ENCODE measurements around the gene BMPR1B.

The BMPR1B gene

DNA sequence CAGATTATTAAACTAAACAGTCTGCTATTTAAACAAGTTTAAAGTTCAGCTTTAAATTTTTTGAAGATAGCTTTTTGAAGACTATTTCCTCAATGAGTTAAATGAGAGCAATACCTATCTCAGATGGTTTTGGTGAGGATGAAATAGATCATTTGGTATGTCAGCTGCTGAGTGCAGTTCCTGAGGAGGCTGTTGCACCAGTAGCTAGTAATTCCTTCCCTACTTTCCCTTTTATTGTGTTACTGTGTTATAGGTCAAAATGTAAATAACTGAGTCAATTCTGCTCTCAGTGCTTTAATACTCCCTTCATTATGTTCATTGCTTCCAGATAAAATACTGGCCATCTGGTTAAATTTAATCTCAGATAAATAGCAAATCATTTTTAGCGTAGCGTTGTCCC, 48.6 kb downstream of the BMPR1B start:
- no peak overlapping the region for H3K4me2 ChIP-seq
- no peaks in the 10 kb centered on the region for H3K4me1 ChIP-seq (ENCODE audit: low read depth, poor library complexity, severe bottlenecking)
- TF ChIP-seq CTCF (conservative IDR thresholded peaks at IDR 0.05; ENCODE audit: low read depth, low read length) = no peak
- no peak overlapping the region for H3K9ac ChIP-seq
- no peak overlapping the region for H3K27ac ChIP-seq
- H3K4me3 ChIP-seq (IDR thresholded peaks at IDR 0.05; ENCODE audit: insufficient read depth, low read depth, low read length) = no peak overlapping the region
- no peaks in the 10 kb centered on the region for H3K27me3 ChIP-seq (ENCODE audit: insufficient read depth, low read depth)
- no peak overlapping the region for H2AFZ ChIP-seq (ENCODE audit: low read depth)
- no peaks in the 10 kb centered on the region for H3K36me3 ChIP-seq (ENCODE audit: insufficient read depth)
- no peaks in the 10 kb centered on the region for H4K20me1 ChIP-seq (ENCODE audit: insufficient read depth)
- H3K79me2 ChIP-seq (ENCODE audit: insufficient read depth, low read depth) = no peaks in the 10 kb centered on the region

- H3K27me3 ChIP-seq (ENCODE audit: insufficient read depth, low read depth) = no peaks in the 10 kb centered on the region
- no peaks in the 10 kb centered on the region for H3K4me1 ChIP-seq (ENCODE audit: low read depth, poor library complexity, severe bottlenecking)
- H3K36me3 ChIP-seq (ENCODE audit: insufficient read depth) = no peaks in the 10 kb centered on the region
- no peaks in the 10 kb centered on the region for H3K79me2 ChIP-seq (ENCODE audit: insufficient read depth, low read depth)
- H2AFZ ChIP-seq (ENCODE audit: low read depth) = no peak overlapping the region
- no peak overlapping the region for H3K27ac ChIP-seq
- H4K20me1 ChIP-seq (ENCODE audit: insufficient read depth) = no peaks in the 10 kb centered on the region
- no peak overlapping the region for H3K9ac ChIP-seq
- H3K4me3 ChIP-seq (IDR thresholded peaks at IDR 0.05; ENCODE audit: insufficient read depth, low read depth, low read length) = no peak overlapping the region
- no peak for TF ChIP-seq CTCF (conservative IDR thresholded peaks at IDR 0.05; ENCODE audit: low read depth, low read length)
- H3K4me2 ChIP-seq = no peak overlapping the region
These were observed 53.9 kb downstream of the BMPR1B start for GRCh38 chr4:94811643-94812042.

- Histone ChIP-seq H3K27me3 (ENCODE audit: insufficient read depth, low read depth) (no peaks in the 10 kb centered on the region), H2AFZ (ENCODE audit: low read depth) (no peak overlapping the region), H3K79me2 (ENCODE audit: insufficient read depth, low read depth) (no peaks in the 10 kb centered on the region), H3K9ac (no peak overlapping the region), H3K36me3 (ENCODE audit: insufficient read depth) (no peaks in the 10 kb centered on the region), H3K4me3 (IDR thresholded peaks at IDR 0.05; ENCODE audit: insufficient read depth, low read depth, low read length) (no peak overlapping the region), H4K20me1 (ENCODE audit: insufficient read depth) (no peaks in the 10 kb centered on the region), H3K4me2 (no peak overlapping the region), H3K4me1 (ENCODE audit: low read depth, poor library complexity, severe bottlenecking) (no peaks in the 10 kb centered on the region), H3K27ac (no peak overlapping the region)
- TF ChIP-seq CTCF (conservative IDR thresholded peaks at IDR 0.05; ENCODE audit: low read depth, low read length) = no peak
These were observed 55.5 kb downstream of the BMPR1B start for GRCh38 chr4:94813221-94813620.

DNA sequence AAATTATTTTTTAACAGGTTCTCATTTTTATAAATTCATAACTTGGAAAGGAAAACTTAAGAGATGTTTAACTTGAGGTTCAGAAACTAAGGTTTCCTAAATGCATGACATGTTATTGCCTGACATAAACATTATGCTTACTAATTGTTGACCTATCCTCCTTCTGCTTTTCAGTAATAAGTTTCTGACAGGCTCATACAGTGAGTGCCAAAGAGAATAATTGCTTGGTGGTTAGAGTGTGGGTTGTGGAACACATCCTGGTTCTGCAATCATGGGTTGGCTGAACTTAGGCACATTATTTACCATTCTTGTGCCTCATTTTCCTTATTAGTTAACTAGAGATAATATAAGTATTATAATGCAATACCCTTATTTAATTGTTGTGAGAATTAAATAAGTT, 56.5 kb downstream of the BMPR1B start:
- Histone ChIP-seq H2AFZ (ENCODE audit: low read depth) (no peak overlapping the region), H3K27me3 (ENCODE audit: insufficient read depth, low read depth) (no peaks in the 10 kb centered on the region), H3K27ac (no peak overlapping the region), H3K9ac (no peak overlapping the region), H3K4me1 (ENCODE audit: low read depth, poor library complexity, severe bottlenecking) (no peaks in the 10 kb centered on the region), H4K20me1 (ENCODE audit: insufficient read depth) (no peaks in the 10 kb centered on the region), H3K4me3 (IDR thresholded peaks at IDR 0.05; ENCODE audit: insufficient read depth, low read depth, low read length) (no peak overlapping the region), H3K36me3 (ENCODE audit: insufficient read depth) (no peaks in the 10 kb centered on the region), H3K79me2 (ENCODE audit: insufficient read depth, low read depth) (no peaks in the 10 kb centered on the region), H3K4me2 (no peak overlapping the region)
- TF ChIP-seq CTCF (conservative IDR thresholded peaks at IDR 0.05; ENCODE audit: low read depth, low read length) = no peak

Measured in KMS-11 (cell line).